Measurements from ENCODE around the gene TMEM52. TPM values are rescaled to one million over a fixed set of nuclear protein-coding genes. Genes with fewer than 3 reads are reported as not detected.

TMEM52 gene
- total RNA-seq, 4 donors from 2014 or later = 0.40 to 3.1 (median 1.8) TPM

GRCh38 chr1:1954015-1954414 is 34.9 kb upstream of the TMEM52 start:
- Histone ChIP-seq H3K27ac (no peak overlapping the region), H3K4me1 (no peaks in the 10 kb centered on the region), H3K36me3 (no peaks in the 10 kb centered on the region), H3K9me3 (no peaks in the 10 kb centered on the region), H3K4me3 (no peak overlapping the region), H3K27me3 (peaks cover 34% of the 10 kb centered on the region)
- TF ChIP-seq EP300 (IDR thresholded peaks at IDR 0.05) = no peak
- TF ChIP-seq POLR2AphosphoS5 (IDR thresholded peaks at IDR 0.05) = no peak
- no peak for TF ChIP-seq POLR2A (IDR thresholded peaks at IDR 0.05)
- TF ChIP-seq CTCF (IDR thresholded peaks at IDR 0.05) = no peak
- ATAC-seq = no peak
- WGBS, 2 donors (ENCODE audit: low coverage in 1 of 2) = 63 to 80% methylated on average over 1 to 8 of the region's 9 CpGs

GRCh38 chr1:1950940-1951339 is 31.9 kb upstream of the TMEM52 start:
- Histone ChIP-seq H3K9me3 (no peaks in the 10 kb centered on the region), H3K4me1 (peaks cover 0 to 9% (median 0%) of the 10 kb centered on the region in 3 donors), H3K27me3 (peaks cover 26% of the 10 kb centered on the region), H3K4me3 (no peak overlapping the region), H3K36me3 (no peaks in the 10 kb centered on the region), H3K27ac (no peak overlapping the region)
- TF ChIP-seq CTCF (IDR thresholded peaks at IDR 0.05) = no peak
- TF ChIP-seq POLR2AphosphoS5 (IDR thresholded peaks at IDR 0.05) = no peak
- TF ChIP-seq POLR2A (IDR thresholded peaks at IDR 0.05) = no peak
- no peak for TF ChIP-seq EP300 (IDR thresholded peaks at IDR 0.05)
- WGBS, 2 donors (ENCODE audit: low coverage in 1 of 2) = 48 to 65% methylated on average over 3 to 5 of the region's 5 CpGs
- ATAC-seq = no peak

- no peak for ATAC-seq
- Histone ChIP-seq H3K36me3 (no peaks in the 10 kb centered on the region), H3K4me3 (no peak overlapping the region), H3K9me3 (no peaks in the 10 kb centered on the region), H3K27ac (no peak overlapping the region), H3K4me1 (peaks cover 0 to 16% (median 6%) of the 10 kb centered on the region in 3 donors), H3K27me3 (peaks cover 32% of the 10 kb centered on the region)
- 17% methylated on average over 1 of the region's 1 CpG; no CpG with 5 or more reads in 1 of the 2 donors for WGBS, 2 donors (ENCODE audit: low coverage in 1 of 2)
- TF ChIP-seq EP300 (IDR thresholded peaks at IDR 0.05) (no peak), POLR2AphosphoS5 (IDR thresholded peaks at IDR 0.05) (no peak), CTCF (IDR thresholded peaks at IDR 0.05) (no peak), POLR2A (IDR thresholded peaks at IDR 0.05) (no peak)
Measured at GRCh38 chr1:1948783-1949182, 29.7 kb upstream of the TMEM52 start.

- ATAC-seq = no peak
- WGBS, 2 donors (ENCODE audit: low coverage in 1 of 2) = 80 to 95% methylated on average over 1 to 2 of the region's 14 CpGs
Measured at GRCh38 chr1:1947493-1947892, 28.4 kb upstream of the TMEM52 start.

More at GRCh38 chr1:1947493-1947892, 28.4 kb upstream of the TMEM52 start:
- Histone ChIP-seq H3K27me3 (peaks cover 45% of the 10 kb centered on the region), H3K27ac (no peak overlapping the region), H3K36me3 (no peaks in the 10 kb centered on the region), H3K4me3 (no peak overlapping the region), H3K9me3 (no peaks in the 10 kb centered on the region), H3K4me1 (peaks cover 0 to 18% (median 6%) of the 10 kb centered on the region in 3 donors)
- TF ChIP-seq CTCF (IDR thresholded peaks at IDR 0.05) = no peak
- TF ChIP-seq POLR2AphosphoS5 (IDR thresholded peaks at IDR 0.05) = no peak

All from gastroesophageal sphincter (tissue), 4 donors.